Mesenchymal stem cell (in vitro differentiated cells and primary cell): ENCODE results near the gene SNRPA.
A peak's percentile ranks its signal among the peaks of the same experiment; 100 is the strongest.
"Not testable (repeated sequence)": the region's sequence is repeated elsewhere in the genome, so short reads cannot be mapped to it uniquely, and the experiment has no call there.

Source experiments
- DNase-seq: peaks from one replicate; pipeline ENCODE4 v3.0.0-alpha.2; 2013
- H2AFZ ChIP-seq: one replicate; pipeline ENCODE4 v1.6.1; 2013; ENCODE audit warnings: low read depth, mild to moderate bottlenecking, control low read depth, inconsistent platforms, low read length, moderate library complexity
- H2AK5ac ChIP-seq: 2 replicates; pipeline ENCODE4 v1.6.1; 2013; ENCODE audit warnings: low read length, moderate library complexity, mild to moderate bottlenecking, inconsistent platforms; ENCODE audit not compliant: severe bottlenecking
- H2BK120ac ChIP-seq: one replicate; pipeline ENCODE4 v1.6.1; 2013; ENCODE audit warnings: low read depth, mild to moderate bottlenecking, inconsistent platforms, low read length, moderate library complexity
- H2BK12ac ChIP-seq, 2 experiments: one replicate each; pipeline ENCODE4 v1.6.1; 2013; ENCODE audit warnings: inconsistent platforms in 2 of 2, low read length in 2 of 2, mild to moderate bottlenecking in 2 of 2, moderate library complexity in 2 of 2, control low read depth in 1 of 2
- H2BK15ac ChIP-seq: one replicate; pipeline ENCODE4 v1.6.1; 2013; ENCODE audit warnings: mild to moderate bottlenecking, low read depth, inconsistent platforms; ENCODE audit not compliant: poor library complexity, severe bottlenecking
- H2BK5ac ChIP-seq: 2 replicates; pipeline ENCODE4 v1.6.1; 2013; ENCODE audit warnings: low read depth, mild to moderate bottlenecking, low read length, control low read depth, inconsistent platforms; ENCODE audit not compliant: poor library complexity, severe bottlenecking
- H3K14ac ChIP-seq, 2 experiments: one replicate each; pipeline ENCODE4 v1.6.1; 2013; ENCODE audit warnings: inconsistent platforms in 2 of 2, low read length in 2 of 2, control low read depth in 1 of 2, mild to moderate bottlenecking in 1 of 2, moderate library complexity in 1 of 2
- H3K18ac ChIP-seq, 2 experiments: one replicate each; pipeline ENCODE4 v1.6.1; 2013; ENCODE audit warnings: inconsistent platforms in 2 of 2, low read length in 2 of 2, control low read depth in 1 of 2, low read depth in 1 of 2, mild to moderate bottlenecking in 1 of 2
- H3K23ac ChIP-seq, 2 experiments: one replicate each; pipeline ENCODE4 v1.6.1; 2013; ENCODE audit warnings: inconsistent platforms in 2 of 2, low read length in 2 of 2, mild to moderate bottlenecking in 2 of 2, moderate library complexity in 2 of 2, control low read depth in 1 of 2
- H3K27ac ChIP-seq: 2 replicates; pipeline ENCODE4 v1.5.1; 2013; ENCODE audit warnings: mild to moderate bottlenecking, moderate library complexity, low read length, control low read depth, inconsistent platforms; ENCODE audit not compliant: poor library complexity, severe bottlenecking
- H3K27me3 ChIP-seq, 2 experiments: 2 replicates each; pipeline versions ENCODE4 v1.6.1 to v1.7.0; 2013; ENCODE audit warnings: low read length in 2 of 2, mild to moderate bottlenecking in 2 of 2, moderate library complexity in 2 of 2, control low read depth in 1 of 2, inconsistent platforms in 1 of 2; ENCODE audit not compliant: control insufficient read depth in 1 of 2, insufficient read depth in 1 of 2
- H3K36me3 ChIP-seq, 2 experiments: 2 replicates each; pipeline versions ENCODE4 v1.6.1 to v1.7.0; 2013; ENCODE audit warnings: low read length in 2 of 2, control low read depth in 1 of 2, inconsistent platforms in 1 of 2, low read depth in 1 of 2, mild to moderate bottlenecking in 1 of 2; ENCODE audit not compliant: insufficient read depth in 2 of 2, control insufficient read depth in 1 of 2
- H3K4ac ChIP-seq, 2 experiments: one replicate each; pipeline ENCODE4 v1.6.1; 2013; ENCODE audit warnings: inconsistent platforms in 2 of 2, low read length in 2 of 2, mild to moderate bottlenecking in 2 of 2, moderate library complexity in 2 of 2, control low read depth in 1 of 2, low read depth in 1 of 2
- H3K4me1 ChIP-seq: 2 replicates; pipeline ENCODE4 v1.6.1; 2013; ENCODE audit warnings: low read depth, low read length, control low read depth; ENCODE audit not compliant: control insufficient read depth, insufficient read depth
- H3K4me2 ChIP-seq: 2 replicates; pipeline ENCODE4 v1.6.1; 2013; ENCODE audit warnings: low read length, mild to moderate bottlenecking, inconsistent platforms; ENCODE audit not compliant: poor library complexity, severe bottlenecking
- H3K4me3 ChIP-seq, 2 experiments: 2 replicates each; pipeline versions ENCODE4 v1.5.1 to v1.7.0; 2013; ENCODE audit warnings: low read length in 2 of 2, mild to moderate bottlenecking in 2 of 2, control low read depth in 1 of 2, low read depth in 1 of 2; ENCODE audit not compliant: insufficient read depth in 1 of 2
- H3K79me1 ChIP-seq: replicated peaks from 2 replicates; pipeline ENCODE4 v1.6.1; 2013; ENCODE audit warnings: mild to moderate bottlenecking, control low read depth, low read length, inconsistent platforms; ENCODE audit not compliant: poor library complexity, severe bottlenecking
- H3K9ac ChIP-seq: 2 replicates; pipeline ENCODE4 v1.7.0; 2013; ENCODE audit warnings: mild to moderate bottlenecking, low read length, moderate library complexity
- H3K9me3 ChIP-seq: 2 replicates; pipeline ENCODE4 v1.7.0; 2013; ENCODE audit warnings: mild to moderate bottlenecking, low read length; ENCODE audit not compliant: control insufficient read depth
- H4K8ac ChIP-seq: one replicate; pipeline ENCODE4 v1.6.1; 2013; ENCODE audit warnings: inconsistent platforms, mild to moderate bottlenecking, low read length, moderate library complexity
- H4K91ac ChIP-seq: one replicate; pipeline ENCODE4 v1.6.1; 2013; ENCODE audit warnings: mild to moderate bottlenecking, low read length, inconsistent platforms
- WGBS: methylation state at CpG from one replicate; pipeline ENCODE4 v1.1.7; 2013; ENCODE audit warnings: mixed read lengths; 5-methylcytosine and 5-hydroxymethylcytosine counted together

SNRPA gene

GRCh38 chr19:40784146-40784545, 33.1 kb downstream of the SNRPA start:
- DNase-seq, H3K4ac ChIP-seq, H3K27me3 ChIP-seq, H3K9me3 ChIP-seq, H2BK12ac ChIP-seq, H3K4me2 ChIP-seq, H2BK15ac ChIP-seq, H2BK5ac ChIP-seq, H3K4me3 ChIP-seq, H3K18ac ChIP-seq, H2AK5ac ChIP-seq, H3K14ac ChIP-seq, H3K23ac ChIP-seq, H3K4me1 ChIP-seq, H3K9ac ChIP-seq, H3K27ac ChIP-seq, H2AFZ ChIP-seq, H4K91ac ChIP-seq, H2BK120ac ChIP-seq, H4K8ac ChIP-seq: not testable (repeated sequence)
- peaks cover 15 to 27% of the 10 kb centered on the region in 2 experiments for H3K36me3 ChIP-seq
- H3K79me1 ChIP-seq: peaks cover 15% of the 10 kb centered on the region
- WGBS: 92% methylated on average over 2 of the region's 2 CpGs

- no peaks in the 10 kb centered on the region for H3K9me3 ChIP-seq
- H4K8ac ChIP-seq: no peak overlapping the region
- H3K4ac ChIP-seq: no peak overlapping the region
- H2BK5ac ChIP-seq: no peak overlapping the region
- no peak overlapping the region for H3K27ac ChIP-seq
- DNase-seq: no peak
- H2AK5ac ChIP-seq: no peak overlapping the region
- no peak overlapping the region for H3K4me2 ChIP-seq
- no peak overlapping the region for H4K91ac ChIP-seq
- 86% methylated on average over 1 of the region's 1 CpG for WGBS
- no peak overlapping the region for H3K4me3 ChIP-seq
- H2BK12ac ChIP-seq: no peak overlapping the region
- H3K23ac ChIP-seq: no peak overlapping the region
- no peak overlapping the region for H3K9ac ChIP-seq
- H3K27me3 ChIP-seq: no peaks in the 10 kb centered on the region
- no peak overlapping the region for H3K18ac ChIP-seq
- no peak overlapping the region for H2AFZ ChIP-seq
- no peak overlapping the region for H2BK15ac ChIP-seq
- peaks cover 18 to 33% of the 10 kb centered on the region in 2 experiments for H3K36me3 ChIP-seq
- no peaks in the 10 kb centered on the region for H3K4me1 ChIP-seq
- H3K79me1 ChIP-seq: peaks cover 8% of the 10 kb centered on the region
- H3K14ac ChIP-seq: no peak overlapping the region
- H2BK120ac ChIP-seq: no peak overlapping the region
These were observed 34.5 kb downstream of the SNRPA start for GRCh38 chr19:40785526-40785925.

- Histone ChIP-seq H2BK15ac (no peak overlapping the region), H3K4me3 (no peak overlapping the region), H3K9me3 (no peaks in the 10 kb centered on the region), H2BK12ac (no peak overlapping the region), H2AFZ (no peak overlapping the region), H2AK5ac (no peak overlapping the region), H2BK120ac (no peak overlapping the region), H3K79me1 (peaks cover 5% of the 10 kb centered on the region), H4K8ac (no peak overlapping the region), H3K27ac (no peak overlapping the region), H3K9ac (no peak overlapping the region), H3K4me1 (no peaks in the 10 kb centered on the region), H3K14ac (no peak overlapping the region), H3K27me3 (no peaks in the 10 kb centered on the region), H3K36me3 (peaks cover 18 to 37% of the 10 kb centered on the region in 2 experiments), H3K23ac (no peak overlapping the region), H4K91ac (no peak overlapping the region), H3K4me2 (no peak overlapping the region), H3K4ac (no peak overlapping the region), H3K18ac (no peak overlapping the region), H2BK5ac (no peak overlapping the region)
- WGBS: 94% methylated on average over 25 of the region's 25 CpGs
- DNase-seq: no peak
These were observed 35.3 kb downstream of the SNRPA start for GRCh38 chr19:40786060-40787037.

GRCh38 chr19:40791349-40791748, 40.3 kb downstream of the SNRPA start:
- H3K14ac ChIP-seq: no peak overlapping the region
- no peak overlapping the region for H2AFZ ChIP-seq
- H3K4me2 ChIP-seq: no peak overlapping the region
- no peak overlapping the region for H2BK12ac ChIP-seq
- no peak overlapping the region for H4K8ac ChIP-seq
- peaks cover 13 to 36% of the 10 kb centered on the region in 2 experiments for H3K36me3 ChIP-seq
- peak overlapping the region in 1 of 2 experiments; percentile 21 for H3K18ac ChIP-seq
- H3K79me1 ChIP-seq: no peaks in the 10 kb centered on the region
- H2BK120ac ChIP-seq: no peak overlapping the region
- H2BK5ac ChIP-seq: no peak overlapping the region
- no peaks in the 10 kb centered on the region for H3K27me3 ChIP-seq
- H3K4ac ChIP-seq: no peak overlapping the region
- no peak overlapping the region for H3K27ac ChIP-seq
- H3K9ac ChIP-seq: no peak overlapping the region
- H3K4me1 ChIP-seq: no peaks in the 10 kb centered on the region
- no peak overlapping the region for H2BK15ac ChIP-seq
- H3K4me3 ChIP-seq: no peak overlapping the region
- no peak overlapping the region for H4K91ac ChIP-seq
- H2AK5ac ChIP-seq: no peak overlapping the region
- no peak overlapping the region for H3K23ac ChIP-seq
- no peaks in the 10 kb centered on the region for H3K9me3 ChIP-seq
- no peak for DNase-seq
- whole genome bisulfite sequencing: 78% methylated on average over 7 of the region's 7 CpGs
